Amygdala (tissue), 56 donors: Measurements from ENCODE around the gene HEMK1.
A peak's percentile ranks its signal among the peaks of the same experiment; 100 is the strongest.

Source experiments
- DNase-seq, 56 donors: peaks; one replicate each; lab custom pipeline; 2025; lab: John Stamatoyannopoulos, UW

The HEMK1 gene, protein sequence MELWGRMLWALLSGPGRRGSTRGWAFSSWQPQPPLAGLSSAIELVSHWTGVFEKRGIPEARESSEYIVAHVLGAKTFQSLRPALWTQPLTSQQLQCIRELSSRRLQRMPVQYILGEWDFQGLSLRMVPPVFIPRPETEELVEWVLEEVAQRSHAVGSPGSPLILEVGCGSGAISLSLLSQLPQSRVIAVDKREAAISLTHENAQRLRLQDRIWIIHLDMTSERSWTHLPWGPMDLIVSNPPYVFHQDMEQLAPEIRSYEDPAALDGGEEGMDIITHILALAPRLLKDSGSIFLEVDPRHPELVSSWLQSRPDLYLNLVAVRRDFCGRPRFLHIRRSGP

DNA sequence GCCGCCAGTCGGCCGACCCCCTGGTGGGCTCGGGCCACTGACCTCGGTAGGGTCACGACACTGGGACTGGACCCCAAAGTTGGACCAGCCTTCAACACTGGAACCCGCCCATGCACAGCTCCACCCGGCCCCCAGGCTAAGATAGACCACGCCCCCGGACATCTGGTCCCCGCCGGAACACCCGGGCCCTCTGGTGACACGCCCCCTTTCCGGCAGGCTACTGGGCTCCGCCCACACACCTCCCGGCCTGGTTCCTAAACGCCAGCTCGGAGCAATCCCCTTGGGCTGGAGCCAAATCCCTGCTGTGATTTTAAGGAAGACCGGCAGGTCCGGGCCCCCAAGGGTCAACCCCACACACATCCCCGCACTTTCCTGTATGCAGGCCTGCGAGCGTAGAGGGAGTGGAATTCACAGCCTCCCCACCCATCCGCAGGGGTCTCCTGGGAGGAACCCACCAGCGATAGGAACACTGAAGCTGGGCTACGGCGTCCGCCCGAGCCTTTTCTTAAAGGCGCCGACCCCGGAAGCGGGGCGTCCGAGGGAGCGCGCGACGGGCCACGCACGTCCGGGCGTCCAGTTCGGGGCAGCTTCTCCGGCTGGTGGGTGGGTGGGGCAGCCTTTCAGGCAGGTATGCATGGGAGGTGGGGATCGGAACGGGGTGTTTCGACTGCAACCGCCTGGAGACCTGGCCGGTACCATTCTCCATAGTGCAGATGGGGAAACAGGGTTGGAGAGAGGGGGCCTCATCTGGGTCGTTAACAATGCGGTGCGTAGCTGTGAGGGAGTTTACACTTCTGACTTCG, at the start of gene HEMK1:
TSS of gene HEMK1 (plus strand) at position 576 of the 803 bp plus-strand sequence. CDS start 1,583 bp downstream, outside the sequence.
- DNase-seq, result peak; percentile 78 to 99 (median 94)

DNA sequence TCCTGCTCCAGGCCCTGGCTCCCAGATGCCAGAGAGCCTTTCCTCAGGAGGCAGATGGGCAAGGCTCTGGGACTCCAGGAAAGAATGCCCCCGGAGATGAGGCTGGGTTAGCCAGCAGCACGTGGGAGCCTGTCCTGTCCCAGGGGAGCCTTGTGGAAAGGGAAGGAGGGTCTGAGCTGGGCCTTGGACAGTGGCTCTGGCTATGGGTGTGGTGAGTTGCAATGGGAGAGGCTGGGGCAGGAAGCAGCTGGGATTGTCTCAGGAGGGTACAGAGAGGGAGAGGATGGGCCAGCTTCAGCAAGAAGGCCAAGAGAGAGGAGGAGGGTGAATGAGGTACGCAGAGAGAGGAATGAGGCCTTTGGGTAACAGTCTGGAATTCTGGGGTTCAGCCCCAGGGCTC, 48.5 kb upstream of the HEMK1 start:
- DNase-seq, result no peak

DNA sequence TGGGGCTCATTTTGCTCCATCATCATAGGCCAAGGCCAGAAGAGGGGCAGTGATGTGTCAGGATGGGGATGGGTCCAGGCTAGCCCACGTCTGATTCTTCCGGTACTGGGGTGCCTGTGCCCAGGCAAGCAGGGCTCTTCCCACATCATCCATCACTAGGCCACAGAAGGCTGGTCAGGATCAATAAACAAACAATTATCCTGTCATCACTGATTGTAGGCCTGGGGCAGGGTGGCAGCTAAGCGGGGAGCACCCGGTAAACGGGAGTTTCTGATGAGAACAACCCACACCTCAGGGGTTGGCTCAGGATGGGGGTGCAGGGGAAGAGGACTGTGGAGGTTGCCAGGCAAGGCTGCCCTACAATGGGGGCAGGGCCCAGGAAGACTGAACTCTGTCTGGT, 47.8 kb upstream of the HEMK1 start:
- no peak for DNase-seq

DNA sequence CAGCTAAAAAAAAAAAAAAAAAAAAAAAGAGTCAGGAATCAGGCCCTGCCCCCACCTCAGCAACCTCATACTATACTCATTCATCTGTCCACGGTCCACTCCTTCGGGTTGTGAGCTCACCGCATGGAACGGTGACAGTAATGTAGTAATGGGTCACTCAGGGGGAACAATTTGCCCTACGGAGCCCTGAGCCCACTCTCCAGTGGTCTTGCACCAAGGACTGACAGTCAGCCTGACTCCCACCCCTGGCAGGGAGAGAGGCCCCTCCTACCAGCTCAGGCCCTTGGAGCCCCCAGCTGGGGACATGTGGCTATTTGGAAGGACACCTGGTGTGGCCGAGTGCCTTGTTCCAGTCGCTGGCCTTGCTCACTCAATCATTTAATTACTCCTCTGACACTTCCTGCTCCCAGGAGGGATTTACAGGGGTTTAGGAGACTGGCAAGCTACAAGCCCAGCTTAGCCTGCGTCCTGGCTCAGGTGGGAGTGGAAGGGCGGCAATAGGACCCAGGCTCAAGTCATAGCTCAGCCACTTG, 46.0 kb upstream of the HEMK1 start:
- no peak for DNase-seq

DNA sequence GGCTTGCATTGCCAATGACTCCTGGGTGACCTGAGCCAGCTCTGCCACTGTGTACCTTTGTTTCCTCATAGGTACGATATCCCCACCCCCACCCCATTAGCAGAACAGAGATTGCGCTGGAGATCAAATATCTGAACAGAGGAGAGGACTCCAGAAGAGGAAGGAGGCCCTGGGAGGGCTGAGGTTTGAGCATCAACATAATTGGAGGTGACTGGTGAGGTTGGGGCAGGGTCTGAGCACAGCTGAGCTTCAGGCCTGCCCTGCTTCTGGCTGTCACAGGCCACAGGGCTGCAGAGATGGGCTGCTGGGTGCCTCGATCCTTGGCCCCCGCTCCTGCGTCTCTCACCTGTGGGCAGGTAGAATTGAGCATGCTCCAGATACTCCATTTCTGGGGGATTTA, 44.6 kb upstream of the HEMK1 start:
- DNase-seq, result no peak

DNA sequence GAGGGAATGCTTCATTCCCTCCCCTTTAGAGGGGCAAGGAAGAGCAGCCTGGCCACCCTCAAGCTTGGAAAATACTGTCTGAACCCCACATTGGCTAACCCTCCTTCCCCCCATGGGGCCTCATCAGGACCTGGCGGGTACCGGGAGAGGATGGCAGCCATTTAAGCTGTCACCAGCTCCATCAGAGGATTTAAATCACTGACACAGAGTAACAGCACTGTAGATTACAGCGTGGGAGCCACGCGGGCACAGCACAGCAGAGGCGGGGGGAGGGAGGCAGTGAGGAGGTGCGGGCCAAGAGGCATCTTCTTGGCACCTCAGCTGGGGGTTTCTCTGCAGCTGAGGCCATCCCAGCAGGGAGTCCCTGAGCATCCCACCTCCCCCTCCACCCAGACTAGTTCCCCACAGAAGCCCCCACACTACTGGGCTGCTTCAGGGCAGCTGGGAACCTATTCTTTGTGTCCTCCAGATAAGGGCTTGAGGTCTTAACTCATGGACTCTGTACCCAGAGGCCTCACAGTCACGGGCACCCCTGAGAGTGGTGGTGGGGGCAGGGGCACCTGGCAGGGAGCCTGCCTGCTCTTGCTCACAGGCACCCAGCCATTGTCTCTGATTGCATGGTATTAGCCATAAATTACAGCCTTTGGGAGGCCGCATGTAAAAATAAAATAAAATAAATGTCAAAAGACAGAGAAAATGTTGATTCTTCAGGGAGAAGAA, 44.0 kb upstream of the HEMK1 start:
- peak in 2 of 56 donors; percentile 6 to 9 for DNase-seq

DNA sequence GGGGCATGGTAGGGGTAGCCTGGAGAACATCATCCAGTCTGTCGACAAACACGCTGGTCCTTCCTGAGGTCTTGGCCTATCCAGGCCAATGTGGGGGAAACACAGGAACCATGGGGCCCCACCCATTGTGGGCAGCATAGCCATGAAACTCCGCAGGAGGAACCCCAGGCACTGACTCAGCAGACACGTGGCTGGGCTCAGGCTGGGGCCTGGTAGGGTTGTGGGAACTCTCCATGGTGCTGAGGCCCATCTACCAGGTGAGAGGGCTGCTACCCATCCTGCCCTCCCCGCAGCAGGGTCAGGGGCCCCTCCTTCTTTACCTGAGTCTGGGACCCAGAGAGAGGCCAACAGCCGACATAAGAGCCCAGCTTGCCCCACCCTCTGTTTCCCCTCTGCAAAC, 43.3 kb upstream of the HEMK1 start:
- peak in 3 of 56 donors; percentile 6 to 9 (median 7) for DNase-seq

DNA sequence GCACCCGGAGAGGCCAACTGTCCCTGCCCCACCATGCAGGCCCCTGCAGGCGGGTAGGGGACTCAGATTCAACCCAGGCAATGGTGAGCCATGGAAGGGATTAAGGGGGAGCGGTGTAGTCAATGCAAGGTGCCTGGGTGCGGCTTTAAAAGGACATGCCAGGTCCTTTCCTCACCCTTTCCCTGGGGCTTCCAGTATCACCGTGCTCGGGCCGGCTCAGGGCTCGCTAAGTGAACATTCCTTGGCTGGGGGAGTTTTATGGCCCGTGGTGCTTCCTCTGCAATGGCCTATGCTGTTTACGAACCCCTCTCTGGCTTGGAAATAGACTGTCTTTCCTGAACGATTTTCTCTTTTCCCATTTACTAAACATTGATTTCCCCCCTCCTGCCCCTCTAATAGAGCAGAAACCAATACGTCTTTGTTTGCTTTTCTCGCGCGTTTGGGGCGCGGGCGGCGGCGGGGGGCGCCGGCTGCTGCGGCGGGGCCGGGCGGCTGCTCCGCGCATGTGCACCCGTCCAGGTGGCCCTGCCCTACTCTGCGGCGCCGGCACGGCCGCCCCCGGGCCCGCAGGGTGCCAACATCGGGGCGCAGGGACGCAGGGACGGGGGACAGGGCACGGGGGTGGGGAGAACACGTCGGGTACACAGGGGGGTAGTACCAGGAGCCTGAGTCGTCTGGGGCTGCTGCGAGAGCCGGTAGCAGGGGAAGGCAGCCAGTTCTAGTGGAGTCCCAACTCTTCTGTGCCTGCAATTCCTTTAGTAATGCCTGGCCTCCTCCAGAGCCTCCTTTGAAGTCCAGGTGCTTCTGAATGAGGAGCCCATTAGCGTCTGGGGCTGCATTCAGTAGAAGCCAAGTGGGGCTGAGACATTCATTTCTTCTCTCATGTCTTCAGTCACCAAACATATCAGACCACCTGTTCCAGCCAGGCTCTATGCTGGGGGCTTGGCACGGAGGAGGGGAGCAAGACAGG, 39.0 kb upstream of the HEMK1 start:
- DNase-seq, result no peak

DNA sequence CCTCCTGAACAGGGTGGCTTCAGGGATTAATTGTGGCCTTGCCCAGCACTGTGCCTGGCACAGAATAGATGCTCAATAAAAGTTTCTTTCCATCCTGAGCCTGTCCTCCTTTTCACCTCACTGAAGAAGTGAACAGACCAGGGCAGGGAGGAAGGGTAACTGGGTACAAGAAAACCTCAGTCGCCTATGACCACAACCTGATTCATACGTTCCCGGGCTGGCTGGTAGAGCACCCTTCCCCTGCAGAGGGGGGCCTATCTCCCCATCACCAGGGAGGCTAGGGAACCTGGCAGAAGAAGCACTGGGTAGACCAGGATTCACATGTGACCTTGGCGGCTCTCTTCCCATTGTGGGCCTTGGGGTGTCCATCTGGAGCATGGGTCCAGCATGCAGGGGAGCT, 38.1 kb upstream of the HEMK1 start:
- DNase-seq, result no peak

DNA sequence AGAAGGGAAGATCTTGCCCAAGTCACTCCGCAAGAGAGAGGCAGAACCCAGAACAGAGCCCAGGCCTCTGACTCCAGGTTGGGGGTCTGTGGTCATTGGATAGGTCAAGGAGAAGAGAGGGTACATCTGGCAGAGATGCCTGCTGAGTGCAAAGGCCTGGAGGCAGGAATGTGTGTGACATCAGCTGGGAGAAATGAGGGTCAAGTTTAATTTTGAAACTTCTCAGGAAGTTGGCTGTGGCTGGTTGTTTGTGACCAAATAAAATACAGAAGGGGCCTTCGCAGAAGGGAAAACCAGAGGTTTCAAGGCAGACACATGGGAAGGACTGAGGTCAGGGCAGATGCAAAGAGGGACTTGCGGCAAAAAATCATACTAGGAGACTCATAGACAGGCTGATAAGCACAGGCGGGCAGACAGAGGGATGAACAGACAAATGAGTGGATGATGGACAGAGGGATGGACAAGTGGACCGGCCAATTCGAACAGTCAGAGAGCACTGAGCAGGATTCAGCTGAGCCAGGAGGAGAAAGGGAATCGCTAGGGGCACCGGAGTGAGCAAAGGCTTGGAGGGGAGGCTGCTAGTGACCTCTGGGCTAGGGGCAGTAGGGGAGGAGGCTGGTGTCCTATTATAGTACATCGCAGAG, 37.1 kb upstream of the HEMK1 start:
- no peak for DNase-seq

DNA sequence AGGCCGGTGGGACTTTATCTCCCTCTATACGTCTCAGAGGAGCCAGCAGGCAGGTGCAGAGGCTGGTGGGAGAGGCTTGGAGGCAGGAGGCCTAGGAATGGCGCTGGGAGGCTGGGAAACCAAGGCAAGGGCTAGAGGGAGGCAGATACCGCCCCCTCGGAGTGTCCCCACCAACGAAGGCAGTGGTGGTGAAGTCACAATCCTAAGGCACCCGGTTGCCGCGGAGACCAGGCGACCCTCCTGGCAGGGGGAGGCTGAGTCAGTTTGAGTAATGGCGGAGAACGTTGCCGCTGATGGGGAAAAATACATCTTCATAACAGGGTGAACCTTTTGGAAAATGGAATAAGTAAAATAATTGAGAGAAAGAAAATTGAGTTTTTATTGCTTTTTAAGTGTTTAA, 36.0 kb upstream of the HEMK1 start:
- DNase-seq, result no peak

DNA sequence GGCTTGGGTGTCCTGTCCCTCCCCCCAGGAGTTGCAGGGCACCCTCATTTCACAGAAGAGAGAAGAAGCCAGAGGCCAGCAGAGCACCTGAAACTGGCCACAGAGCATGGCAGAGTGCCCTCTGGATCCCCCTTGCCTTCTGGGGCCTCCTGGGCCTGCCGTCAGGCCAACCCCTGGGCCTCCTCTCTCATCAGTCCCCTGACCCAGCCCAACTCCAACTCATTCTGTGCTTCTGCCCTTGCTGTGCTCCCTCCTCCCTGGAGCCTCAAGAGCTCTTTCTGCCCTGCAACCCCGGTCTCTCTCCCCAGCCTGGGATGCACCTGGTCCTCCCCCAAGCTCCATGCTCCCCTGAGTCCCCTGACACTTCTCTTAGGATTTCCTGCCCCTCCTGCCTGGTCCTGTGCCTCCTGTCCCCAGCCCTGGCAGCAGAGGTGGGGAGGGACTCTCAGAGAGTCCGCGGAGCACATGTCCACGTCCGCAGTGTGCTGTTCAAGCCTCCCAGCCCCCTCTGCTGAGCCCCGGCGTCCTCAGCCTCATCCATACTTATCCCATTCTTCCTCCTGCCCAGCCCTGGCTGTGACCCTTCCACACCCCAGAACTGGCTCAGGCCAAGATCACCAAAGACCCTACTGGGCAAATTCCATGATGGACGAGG, 35.4 kb upstream of the HEMK1 start:
- DNase-seq, result no peak

DNA sequence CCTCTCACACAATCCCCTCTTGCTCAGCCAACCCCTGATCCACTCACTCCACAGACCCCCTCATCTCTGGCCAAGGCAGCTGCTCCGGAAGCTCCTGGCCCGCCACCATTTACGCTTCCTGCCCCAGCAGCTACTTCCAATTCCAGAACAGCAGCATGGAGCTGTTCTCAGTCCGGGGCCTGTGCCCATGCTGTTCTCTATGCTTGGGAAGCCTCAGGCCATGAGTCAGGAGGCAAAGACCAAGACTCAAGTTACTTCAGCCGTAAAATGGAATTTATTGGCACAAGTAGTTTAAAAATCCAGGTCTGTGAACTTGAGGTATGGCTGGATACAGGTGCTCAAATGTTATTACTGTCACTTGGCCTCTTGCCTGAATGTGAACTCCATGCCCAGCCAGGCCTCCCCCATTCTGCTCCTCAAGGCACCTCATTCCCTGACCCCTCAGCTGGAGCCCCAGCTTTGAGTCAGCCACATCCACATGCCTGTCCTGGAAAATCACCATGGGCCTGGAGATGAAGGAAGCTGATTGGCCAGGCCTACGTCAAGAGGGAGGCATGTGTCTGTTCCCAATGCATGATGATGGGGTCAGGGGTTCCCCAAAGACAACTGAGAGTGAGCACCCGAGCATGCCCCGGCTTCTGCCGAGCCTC, 34.5 kb upstream of the HEMK1 start:
- DNase-seq, result no peak

DNA sequence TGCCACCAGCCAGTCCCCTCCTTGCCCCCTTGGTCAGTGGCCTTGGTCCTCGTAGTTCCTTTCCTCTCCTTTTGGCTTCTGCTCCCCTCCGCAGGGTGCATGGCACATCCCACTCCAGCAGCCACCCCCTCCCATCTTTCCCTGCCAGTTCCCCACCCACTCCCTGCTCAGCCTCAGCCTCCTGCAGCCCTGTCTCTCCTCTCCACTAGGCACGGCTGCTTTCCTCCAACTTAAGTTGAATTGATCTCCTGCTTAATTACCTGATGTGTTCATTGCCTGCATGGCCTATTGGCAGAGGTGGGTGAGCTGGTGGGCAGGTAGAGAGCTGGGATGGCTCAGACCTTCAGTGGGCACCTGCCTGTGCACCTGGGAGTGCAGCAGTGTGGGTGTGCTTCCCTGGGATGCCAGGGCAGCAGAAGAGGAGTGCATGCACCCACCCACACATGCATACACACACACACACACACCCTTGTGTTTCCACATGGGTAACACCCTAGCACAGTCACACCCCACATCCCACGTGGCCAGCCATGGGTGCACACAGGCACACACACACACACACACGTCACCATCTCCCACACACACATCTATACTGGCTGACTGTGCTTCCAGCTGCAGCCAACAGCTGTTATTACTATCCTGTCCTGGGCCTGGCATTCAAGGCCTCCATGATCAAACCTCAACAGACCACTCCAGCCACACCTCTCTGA, 32.7 kb upstream of the HEMK1 start:
- DNase-seq, result peak in 14 of 56 donors; percentile 1 to 62 (median 14)

DNA sequence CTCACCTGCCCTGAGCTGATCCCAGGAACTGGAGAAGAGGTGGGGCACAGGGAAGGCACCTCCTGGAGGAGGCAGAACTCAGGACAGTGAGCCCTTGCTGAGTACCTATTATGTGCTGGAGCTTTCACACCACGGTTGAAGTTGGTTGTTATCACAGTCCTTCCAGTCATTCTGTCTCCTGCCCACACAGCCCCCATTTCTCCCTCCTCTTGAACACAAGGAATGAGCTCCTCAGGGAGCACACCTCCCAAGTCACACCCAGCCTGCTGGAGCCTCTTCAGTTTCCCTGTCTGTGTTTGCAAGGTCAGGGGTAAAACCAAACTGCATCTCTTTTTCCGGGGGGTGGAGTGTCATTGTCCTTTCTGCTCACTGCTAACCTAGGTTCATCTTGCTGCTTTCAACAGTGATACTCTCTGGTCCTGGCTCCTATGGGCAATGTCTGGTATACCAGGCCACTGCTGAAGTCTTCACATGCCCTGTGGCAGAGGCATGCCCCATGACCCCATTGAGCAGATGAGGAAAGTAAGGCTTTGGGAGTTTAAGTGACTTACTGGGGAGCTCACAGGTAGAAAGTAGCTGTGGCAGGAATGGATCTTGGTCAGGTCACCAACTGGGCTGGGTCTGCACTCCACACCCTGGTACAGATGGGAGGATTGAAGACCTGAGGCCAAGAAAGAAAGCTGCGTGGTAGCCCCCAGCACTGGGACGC, 31.7 kb upstream of the HEMK1 start:
- no peak for DNase-seq

DNA sequence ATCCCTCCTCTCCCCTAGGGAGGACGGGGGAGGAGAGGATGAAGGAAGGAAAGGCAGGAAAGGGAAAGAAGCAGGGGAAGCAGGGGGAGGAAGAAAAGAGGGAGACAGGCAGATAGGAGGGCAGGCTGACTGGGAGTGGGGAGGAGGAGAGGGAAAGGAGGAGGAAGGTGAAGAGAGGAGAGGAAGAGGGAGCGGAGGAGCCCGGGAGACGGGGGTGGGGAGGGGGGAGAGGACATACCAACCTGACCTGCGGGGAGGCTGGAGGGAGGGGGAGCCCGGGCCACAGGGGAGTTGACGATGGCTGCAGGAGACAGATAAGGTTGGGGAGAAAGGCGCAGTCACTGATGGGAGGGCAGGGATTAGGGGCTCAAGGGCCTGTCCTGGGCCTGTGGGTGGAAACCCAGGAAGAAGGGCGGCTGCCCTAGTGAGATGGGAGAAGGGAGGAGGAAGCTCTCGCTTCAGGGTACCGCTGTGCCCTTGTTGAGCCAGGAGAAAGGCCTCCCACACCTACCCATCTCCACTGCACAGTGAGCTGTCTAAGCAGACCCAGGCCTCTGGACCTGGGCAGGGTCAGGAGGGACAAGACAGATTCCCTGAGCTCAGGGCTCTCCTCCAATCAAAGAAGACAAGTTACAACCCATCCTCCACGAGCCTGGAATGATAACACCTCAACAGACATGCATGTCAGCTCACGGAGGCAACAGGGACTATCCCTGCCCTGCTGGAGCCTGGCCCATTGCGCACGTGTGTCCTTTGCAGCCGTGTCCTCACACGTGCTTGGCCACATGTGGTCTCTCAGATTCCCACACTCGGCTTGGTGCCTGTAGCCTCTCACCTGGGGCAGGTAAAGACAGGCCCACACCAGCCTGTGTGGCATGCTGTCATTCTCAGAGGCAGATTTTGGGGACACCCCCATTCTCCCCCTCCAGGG, 29.7 kb upstream of the HEMK1 start:
- DNase-seq, result no peak
